Stimulated activated CD4-positive, alpha-beta T cell treated with anti-CD3 and anti-CD28 coated beads, Interleukin-1b, Interleukin-23, amount 100 ng/mL, for 48 hours (primary cell): ENCODE data around the gene NKG7.
"Not testable (repeated sequence)": the region's sequence is repeated elsewhere in the genome, so short reads cannot be mapped to it uniquely, and the experiment has no call there.

Source experiments
- DNase-seq: peaks from one replicate; pipeline ENCODE4 v3.0.0-alpha.2; 2020

NKG7 gene, protein sequence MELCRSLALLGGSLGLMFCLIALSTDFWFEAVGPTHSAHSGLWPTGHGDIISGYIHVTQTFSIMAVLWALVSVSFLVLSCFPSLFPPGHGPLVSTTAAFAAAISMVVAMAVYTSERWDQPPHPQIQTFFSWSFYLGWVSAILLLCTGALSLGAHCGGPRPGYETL

DNA sequence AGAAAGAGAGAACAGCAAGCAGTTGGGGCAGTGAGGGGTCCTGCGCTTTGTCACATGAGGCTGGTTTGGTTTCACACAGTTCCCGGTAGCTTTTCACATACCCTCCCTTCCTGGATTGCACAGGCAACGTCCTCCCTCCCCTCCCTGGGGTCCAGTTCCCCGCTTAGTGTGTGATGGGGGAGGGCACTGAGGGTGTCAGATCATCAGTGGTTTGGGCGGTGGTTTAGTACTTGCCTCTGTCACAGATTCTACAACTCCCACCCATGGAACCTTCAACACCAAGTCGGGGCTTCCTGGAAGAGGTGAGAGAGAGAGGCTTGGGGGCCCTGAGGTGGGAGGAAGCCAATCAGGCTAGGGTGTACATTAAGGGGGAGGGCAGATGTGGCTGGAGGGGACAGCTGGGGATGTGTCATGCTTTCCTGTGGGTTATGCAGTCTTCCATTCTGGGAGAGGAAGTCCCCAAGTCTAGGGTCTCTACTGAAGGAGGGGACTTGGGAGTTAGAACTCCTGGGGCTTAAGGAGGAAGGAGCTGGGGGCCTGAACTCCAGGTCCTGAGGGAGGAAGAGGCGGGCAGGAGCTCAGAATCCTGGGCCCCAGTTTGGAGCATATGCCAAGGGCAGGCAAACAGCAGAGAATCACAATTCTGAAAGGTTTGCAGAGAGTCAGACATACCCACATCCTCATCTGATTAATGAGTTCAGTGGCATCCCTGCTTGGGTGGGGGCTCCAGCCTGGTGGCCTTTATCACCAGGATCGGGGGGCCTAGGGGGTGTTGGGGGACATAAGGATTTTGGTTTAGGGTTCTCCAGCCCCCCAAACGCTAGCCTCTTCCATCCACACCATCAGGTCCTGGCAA, at the start of gene NKG7:
TSS of gene NKG7 (minus strand) at position 6 of the 856 bp plus-strand sequence. CDS start 119 bp downstream, outside the sequence.
- DNase-seq = peak; percentile 89

DNA sequence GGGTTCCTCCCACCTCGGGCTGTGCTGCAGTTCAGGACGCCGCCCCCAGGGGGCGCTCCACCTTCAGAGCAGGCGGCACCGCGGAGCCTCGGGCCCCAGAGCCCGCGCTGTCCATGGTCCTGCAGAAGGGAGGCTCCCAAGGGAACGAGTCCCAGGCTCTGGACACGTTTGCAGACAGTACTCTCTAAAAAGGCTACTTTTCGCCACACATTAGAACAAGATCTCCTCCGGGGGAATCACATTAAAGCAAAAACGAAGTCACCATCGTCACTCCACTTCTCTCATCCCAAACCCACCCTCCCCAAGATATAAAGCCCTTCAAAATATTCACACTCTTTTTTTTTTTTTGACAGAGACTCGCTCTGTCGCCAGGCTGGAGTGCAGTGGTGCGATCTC, 49.6 kb upstream of the NKG7 start:
- DNase-seq = peak; percentile 84

DNA sequence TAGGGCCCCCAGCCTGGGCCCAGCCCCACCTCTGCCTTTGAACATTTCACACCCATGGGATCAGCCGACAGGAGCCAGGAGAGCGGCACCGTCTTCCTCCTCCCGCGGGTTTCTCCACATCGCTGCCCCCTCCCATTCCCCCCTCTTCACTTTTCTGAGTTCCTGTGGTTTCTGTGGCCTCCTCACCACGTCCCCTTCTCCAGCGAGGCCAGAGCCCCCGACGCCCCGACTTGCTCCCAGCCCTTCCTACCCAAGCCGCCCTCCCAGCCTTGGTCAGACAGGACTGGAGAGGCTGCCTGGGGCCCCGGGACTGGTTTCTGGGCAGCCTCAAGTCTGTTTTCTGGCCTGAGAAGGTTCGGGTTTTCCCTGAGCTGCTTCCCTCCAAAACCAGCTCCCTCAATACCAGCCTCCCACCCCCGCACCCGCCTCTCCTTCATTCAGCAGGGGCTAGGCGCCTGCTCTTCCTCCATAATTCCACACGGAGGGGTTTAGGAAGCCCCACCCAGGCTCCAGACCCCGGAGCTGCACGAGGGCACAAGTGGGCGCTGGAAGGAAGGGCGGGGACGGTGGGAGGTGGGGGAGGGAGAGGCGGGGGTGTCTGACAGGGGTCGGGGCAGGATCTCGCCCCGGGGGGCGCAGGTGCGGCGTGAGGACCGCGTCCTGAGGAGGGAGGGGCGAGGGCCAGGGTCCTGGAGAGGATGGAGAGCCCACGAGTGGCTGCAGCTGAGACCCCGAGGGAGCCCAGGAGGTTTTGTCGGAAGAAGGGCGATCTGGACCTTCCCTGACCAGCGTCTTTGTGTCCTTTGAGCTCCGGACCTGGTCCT, 49.0 kb upstream of the NKG7 start:
- DNase-seq = no peak

DNA sequence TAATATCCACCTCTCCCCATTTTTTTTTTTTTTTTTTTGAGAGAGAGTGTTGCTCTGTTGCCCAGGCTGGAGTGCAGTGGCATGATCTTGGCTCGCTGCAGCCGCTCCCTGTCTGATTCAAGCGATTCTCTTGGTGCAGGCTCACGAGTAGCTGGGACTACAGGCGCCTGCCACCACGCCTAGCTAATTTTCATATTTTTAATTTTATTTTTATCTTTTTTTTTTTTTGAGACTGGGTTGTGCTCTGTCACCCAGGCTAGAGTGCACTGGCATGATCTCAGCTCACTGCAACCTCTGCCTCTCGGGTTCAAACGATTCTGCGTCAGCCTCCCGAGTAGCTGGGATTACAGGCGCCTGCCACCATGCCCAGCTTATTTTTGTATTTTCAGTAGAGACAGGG, 48.1 kb upstream of the NKG7 start:
- DNase-seq = not testable (repeated sequence)

DNA sequence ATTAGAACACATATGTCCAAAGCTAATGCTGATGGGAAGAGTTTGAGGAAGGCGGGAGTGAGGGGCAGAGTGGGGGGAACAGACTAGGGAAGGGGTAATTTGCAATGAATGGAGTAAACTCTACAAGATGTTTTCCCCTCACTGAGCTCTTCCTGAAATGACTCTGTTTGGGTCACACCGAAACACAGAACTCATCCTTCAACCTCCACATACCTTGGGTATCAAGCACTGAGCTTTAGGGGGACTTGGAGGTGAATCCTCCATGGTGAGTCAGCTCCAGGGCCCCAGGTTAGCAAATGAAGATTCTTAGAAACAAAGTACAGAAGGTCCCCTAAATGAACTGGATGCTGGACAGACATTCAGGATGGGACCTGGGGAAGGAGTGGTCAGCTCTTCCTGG, 46.3 kb upstream of the NKG7 start:
- no peak for DNase-seq

DNA sequence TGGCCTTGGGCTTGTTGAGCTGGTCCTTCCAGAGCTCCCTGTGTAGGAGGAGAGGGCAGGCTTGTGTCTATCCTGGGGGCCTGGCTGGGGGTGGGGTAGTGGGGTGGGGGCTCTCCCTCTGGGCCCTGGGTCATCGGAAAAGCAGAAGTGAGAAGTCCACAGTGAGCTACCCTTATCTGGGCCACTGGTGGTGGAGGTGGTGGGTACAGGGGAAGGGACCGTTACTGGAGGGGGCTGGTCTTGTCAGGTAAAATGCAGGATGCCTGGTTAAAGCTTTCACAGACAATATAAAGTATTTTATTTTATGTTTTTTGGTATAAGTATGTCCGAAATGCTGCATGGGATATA, 45.3 kb upstream of the NKG7 start:
- no peak for DNase-seq

DNA sequence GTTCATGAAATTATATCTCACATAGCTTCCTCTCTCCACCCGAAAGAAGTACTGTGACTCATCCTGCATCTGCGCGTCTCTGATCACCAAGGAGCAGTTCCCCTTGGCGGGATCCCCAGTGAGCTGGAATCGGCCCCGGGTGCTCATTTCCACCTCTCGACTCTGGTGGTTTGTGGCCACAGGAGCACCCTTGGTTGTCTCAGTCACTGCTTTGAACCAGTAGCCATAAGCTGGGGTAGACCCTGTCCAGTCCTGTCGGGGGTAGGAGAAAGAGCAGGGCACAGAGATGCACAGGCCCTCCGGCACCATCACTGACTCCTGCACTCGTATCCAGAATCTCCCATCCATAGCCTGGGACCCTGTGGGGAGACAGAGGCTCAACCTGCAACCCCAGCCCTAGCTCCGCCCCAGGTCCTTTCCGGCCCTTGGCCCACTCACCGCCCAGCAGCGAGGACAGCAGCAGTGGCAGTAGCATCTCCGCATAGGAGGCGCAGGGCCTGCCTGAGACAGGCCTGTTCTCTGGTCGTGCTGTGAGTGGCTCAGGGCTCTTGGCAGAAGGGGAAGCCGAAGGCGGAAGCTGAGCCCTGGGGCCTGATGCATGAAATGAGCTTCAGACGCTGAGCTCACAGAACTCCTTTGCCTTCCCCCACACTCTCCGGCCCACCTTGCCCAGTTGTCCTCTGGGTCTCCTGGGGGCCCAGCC, 44.8 kb upstream of the NKG7 start, which contains the start of gene SIGLEC10:
TSS of gene SIGLEC10 (minus strand) at position 536 of the 703 bp plus-strand sequence. CDS start at position 475, 61 bp downstream.
- peak; percentile 63 for DNase-seq

DNA sequence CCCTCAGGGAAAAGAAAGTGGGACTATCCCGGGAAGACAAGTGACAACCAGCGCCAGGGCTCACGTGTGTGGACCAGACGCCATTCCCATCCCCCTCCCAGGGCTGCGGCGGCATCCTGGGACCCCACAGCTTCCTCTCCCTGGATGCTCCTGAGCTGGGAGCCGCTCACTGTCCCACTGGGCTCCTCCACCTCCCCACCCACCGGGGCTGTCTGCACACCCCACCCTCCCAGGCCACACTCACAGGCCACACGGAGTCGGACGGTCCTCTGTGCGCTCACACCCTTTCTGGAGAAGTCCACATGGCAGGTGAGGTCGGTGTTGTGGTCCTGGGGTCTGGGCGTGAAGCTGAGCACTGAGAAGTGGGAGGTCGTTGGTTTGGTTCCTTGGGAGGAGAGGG, 44.0 kb upstream of the NKG7 start:
- DNase-seq = not testable (repeated sequence)

DNA sequence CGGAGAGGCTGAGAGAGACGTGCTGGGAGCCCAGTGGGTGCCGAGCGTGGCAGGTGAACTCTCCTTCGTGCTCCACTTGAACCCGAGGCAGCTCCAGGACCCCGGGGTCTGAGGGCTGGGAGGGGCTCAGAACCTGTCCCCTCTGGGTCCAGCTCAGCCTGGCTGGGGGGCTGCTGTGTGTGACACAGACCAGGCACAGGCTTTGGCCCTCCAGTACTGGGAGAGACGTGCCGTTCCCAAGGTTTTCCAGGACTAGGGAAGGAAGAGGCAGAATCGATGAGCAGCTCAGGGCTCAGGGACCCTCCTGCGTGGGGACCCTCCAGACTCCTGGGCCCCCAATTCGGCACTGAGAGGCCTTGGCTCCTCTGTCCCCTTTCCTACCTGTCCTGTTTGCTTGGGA, 42.7 kb upstream of the NKG7 start:
- DNase-seq = no peak

DNA sequence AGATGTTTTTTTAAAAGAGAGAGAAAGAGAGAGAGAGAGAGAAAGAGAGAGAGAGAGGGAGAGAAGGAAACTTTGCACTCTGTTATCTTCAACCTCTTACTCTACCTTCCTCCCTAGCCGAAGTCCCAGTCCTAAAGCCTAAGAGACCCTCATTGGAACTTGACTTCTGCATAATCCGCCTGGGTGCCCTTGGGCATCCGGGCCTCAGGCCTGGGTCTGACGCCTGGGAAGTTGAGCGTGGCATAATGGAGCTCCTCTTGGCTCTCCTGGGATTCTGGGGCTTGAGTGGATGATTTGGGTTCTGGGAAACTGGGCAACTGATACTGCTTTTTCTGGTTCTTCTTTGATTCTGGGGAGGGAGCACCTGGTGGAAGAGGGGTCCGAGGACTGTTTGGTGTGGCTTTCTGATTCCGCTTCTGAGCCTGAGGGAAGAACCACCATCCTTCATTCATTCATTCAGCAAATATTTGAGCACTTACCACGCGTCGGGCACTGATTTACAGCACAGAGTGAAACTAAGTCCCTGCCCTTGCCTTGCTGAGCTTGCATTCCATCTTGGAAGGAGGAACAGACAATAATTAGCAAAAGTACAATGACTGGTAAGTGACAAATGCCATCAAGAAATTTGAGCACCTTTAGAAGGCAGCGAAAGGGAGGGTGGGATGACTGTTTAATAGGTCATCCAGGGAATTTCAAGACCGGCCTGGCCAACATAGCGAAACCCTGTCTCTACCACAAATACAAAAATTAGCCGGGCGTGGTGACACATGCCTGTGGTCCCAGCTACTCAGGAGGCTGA, 38.7 kb upstream of the NKG7 start:
- DNase-seq = no peak

DNA sequence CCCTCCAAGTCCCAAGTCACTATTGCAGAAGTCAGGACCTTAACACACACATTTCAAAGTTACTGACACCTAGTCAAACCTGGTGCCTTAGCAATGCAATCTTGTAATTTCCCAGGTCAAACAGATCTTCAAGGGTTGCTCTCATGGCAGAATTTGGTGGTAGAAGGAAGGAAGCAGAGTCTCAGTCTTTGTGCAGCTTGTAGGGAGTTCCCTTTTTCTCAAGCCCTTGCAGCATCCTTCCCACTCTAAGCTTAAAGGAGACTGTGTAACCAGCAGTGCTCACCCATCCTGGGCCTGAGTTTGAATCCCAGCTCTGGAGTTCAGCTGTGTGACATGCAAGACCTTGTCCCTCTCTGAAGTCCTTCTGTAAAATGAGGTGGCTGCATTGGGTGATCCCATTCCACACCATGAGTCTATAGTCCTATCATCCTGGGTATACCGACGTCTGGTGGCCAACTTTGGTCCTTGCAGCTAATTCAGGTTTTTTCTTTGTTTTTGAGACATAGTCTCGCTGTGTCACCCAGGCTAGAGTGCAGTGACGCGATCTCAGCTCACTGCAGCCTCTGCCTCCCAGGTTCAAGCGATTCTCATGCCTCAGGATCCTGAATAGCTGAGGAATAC, 35.2 kb upstream of the NKG7 start:
- DNase-seq = peak; percentile 29

DNA sequence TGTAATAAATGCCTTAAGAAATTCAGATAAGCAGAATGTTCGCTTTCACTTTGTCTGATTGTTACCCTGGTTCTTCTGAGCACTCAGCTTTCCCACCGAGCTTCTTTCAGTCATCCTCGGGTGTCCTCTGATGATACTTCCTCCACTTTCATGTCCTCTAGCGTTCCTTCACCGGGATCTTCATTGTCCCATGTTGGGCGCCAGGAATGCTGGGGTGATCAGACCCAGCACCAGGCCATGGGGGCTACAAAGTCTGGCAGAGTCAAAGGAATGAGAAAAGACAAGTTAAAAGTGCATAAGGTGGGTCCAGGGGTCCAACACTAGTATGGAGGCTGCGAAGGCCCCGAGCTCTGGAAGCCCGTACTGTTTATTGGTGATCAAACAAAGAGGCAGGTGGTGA, 29.7 kb upstream of the NKG7 start:
- no peak for DNase-seq

DNA sequence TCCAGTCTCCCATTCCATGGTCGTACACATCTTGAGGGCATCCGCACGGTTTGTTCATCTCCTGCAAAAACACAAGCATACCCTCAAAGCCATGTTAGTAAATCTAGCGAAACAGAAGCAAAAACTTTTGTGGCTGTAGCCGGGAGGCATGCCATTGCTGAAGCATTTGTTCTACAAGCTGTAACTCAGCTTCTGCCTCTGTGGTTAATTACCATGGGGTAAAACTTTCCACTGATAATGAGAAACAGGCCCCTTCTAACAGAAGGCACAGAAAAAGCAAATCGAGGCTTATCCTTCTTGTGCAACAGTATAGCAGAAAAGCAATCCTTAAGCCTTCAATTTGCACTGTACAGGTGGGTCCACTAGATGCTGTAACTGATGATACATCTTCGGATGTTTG, 27.5 kb upstream of the NKG7 start:
- DNase-seq = not testable (repeated sequence)

DNA sequence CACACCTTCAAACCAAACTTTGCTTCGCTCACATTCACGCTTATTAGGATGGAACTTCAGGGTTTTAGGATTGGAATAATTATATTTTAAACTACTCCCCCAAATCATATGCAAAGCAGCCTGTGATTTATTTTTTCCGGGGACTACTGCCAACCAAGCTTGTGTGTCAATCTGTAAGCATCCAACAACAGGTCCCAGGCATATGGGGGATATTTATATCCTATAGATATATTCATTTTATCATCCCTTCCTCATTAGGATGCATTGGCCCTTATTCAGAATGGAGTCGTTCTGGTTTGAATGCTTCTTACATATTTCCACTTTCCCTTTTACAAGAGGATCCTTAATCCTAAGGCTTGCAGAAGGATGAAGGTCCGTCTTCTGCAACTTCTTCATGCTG, 26.8 kb upstream of the NKG7 start:
- no peak for DNase-seq

DNA sequence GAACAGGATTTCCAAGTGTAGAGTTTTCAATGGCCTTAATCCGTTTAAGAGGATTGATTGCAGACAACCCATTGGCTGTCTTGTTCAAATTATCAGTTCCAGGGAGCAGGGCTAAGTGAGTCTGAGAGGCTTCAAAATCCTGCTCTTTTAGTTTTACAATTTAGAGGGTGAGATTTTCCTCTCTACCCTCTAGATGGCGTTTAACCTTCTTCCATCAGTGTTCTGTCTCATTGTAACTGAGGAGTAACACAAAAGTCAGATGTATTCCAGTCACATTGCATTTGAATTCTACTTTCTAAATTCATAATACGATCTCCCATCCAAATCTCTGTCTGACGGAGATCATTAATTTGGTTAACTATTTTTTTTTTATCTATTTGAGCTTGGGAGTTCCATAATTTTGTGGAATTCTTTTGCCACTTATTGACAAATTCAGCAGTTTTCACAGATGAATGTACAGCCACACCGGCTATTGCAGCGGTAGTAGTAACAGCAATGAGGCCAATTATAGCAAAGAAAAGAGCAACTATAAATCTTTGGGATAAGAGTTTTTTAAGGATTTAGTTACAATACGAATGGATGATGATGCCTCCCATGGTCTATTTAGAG, 25.7 kb upstream of the NKG7 start:
- DNase-seq = no peak

DNA sequence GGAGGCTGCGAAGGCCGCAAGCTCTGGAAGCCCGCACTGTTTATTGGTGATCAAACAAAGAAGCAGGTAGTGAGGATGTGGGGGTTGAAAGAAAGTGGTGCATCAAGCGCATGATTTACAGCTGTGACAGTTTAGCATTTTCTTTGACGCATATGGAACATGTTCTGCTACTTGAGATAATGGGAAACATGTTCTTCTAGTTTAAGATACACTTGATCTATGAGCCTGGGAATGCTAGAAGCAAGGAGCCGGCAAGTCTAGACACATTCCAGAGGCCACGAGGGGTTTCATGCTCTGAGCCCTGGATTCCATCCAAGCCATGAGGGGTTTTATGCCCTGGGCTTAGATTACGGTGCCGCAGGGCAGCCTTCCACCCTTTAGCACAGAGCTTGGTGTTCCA, 25.0 kb upstream of the NKG7 start:
- DNase-seq = not testable (repeated sequence)

DNA sequence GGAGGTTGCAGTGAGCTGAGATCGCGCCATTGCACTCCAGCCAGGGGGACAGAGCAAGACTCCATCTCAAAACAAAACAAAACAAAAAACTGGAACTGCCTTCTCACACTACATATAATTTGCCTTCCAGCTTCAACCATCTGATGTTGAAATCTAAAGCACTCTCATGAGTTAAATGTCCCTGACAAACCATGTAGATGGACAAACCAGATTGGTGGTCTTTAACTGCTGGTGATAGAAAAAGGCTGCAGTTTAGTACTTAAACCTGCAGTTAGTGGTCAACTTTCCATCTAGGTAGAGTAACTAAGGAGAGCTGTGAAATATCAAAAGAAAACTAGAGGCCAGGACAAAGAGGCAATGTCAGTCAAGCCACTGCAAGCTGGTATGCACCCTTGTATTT, 23.7 kb upstream of the NKG7 start:
- no peak for DNase-seq

DNA sequence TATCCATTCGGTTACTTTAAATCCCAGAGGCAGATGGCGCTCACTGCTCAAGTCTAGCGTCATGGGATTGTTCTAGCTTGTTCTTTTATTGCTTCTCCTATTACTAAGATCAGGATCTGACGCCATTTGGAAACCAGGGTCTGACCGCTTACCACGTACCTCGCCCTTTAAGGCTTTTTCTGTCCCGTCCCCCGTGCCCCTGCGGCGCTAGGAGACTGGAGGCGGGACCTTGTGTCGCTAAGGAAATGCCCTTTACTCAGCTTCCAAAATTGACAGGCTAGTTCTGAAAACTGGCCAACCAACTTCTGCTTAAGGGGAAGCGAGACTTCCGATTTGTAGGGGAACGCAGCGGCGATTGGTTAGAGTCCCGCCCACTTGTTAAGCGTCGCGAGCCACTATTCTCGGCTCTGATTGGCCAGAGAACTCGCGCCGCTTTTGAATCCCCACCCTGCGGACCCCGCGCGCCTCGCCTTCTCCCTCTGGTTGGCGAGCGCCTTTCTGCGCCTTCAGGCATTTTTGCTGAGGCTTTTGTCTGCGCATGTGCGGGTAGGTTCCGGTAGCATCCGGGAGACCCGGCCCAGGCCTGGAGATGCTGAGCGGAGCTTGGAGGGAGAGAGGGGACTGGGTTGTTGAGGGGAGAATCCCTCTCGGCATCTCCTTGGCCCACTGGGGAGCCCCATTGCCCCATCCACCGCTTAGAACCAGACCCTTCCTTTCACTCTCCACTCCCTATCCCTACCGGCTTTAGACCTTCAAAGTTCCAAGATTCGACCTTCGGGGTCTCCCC, 21.8 kb upstream of the NKG7 start:
- peak; percentile 98 for DNase-seq

DNA sequence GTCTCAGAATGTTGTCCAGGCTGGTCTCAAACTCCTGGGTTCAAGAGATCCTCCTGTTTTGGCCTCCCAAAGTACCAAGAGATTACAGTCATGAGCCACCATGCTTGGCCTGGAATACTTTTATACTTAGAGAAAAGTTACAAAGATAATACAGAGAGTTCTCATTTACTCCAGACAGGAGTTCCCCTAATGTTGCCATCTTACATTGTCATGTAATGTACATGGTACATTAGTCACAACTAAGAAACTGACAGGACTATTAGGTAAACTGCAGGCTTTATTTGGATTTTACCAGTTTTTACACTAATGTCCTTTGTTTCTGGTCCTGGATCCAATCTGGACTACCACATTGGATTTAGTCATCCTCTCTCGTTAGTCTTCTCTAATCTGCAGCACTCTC, 20.2 kb upstream of the NKG7 start:
- no peak for DNase-seq

DNA sequence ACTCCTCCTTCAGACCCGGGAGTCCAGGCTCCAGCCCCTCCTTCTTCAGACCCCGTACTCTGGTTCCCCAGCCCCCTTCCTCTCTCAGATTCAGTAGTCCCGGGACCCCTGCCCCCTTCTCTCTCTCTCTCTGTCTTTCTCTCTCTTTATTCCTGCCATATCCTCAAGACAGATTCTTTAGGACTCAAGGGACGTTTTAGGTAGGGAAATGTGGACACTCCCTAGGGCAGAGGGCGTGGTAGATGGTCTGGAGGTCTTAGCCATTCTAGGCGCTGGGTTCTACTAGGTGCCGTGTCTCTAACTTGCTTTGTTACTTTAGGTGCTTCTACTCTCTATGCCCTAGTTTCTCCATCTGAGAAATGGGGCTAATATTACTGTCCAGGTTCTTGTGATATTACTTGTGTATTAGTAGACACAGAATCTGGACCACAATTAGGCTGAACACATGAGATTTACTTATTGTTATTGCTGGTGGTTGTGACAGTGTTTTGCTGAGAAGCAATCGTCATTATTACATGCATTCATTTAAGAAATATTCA, 18.7 kb upstream of the NKG7 start:
- DNase-seq = no peak
